HEK293T (cell line): Measurements from ENCODE around the gene CXCL17.

ENCODE experiments used
- CTCF ChIA-PET: fragments of 350-600 bp; formaldehyde crosslinking; extraction: SDS; loops from one replicate; lab custom pipeline; 2021; ENCODE audit warnings: antibody characterized with exemption, inconsistent platforms; lab: Yijun Ruan, JAX
- POLR2A ChIA-PET: fragments of 350-600 bp; formaldehyde crosslinking; extraction: SDS; loops from one replicate; lab custom pipeline; 2020; ENCODE audit warnings: antibody characterized with exemption, inconsistent platforms; lab: Yijun Ruan, JAX
- DNase-seq: peaks from one replicate; pipeline ENCODE4 v3.0.0; 2012; ENCODE audit warnings: mixed read lengths; ENCODE audit errors: extremely low spot score
- ARNT ChIP-seq: fragments of 450-650 bp; IDR thresholded peaks from 2 replicates; pipeline ENCODE4 v1.6.1; 2017; ENCODE audit warnings: mild to moderate bottlenecking
- BHLHE40 ChIP-seq: fragments of 450-650 bp; IDR thresholded peaks from 2 replicates; pipeline ENCODE4 v1.6.1; 2016; ENCODE audit warnings: mild to moderate bottlenecking, moderate library complexity, borderline replicate concordance
- CTBP1 ChIP-seq: fragments of 450-650 bp; IDR thresholded peaks from 2 replicates; pipeline ENCODE4 v1.6.1; 2016; ENCODE audit warnings: borderline replicate concordance
- ELF4 ChIP-seq: fragments of 450-650 bp; IDR thresholded peaks from 2 replicates; pipeline ENCODE4 v1.6.1; 2017; ENCODE audit warnings: antibody characterized with exemption
- FOXA1 ChIP-seq: fragments of 450-650 bp; IDR thresholded peaks from 2 replicates; pipeline ENCODE4 v1.6.1; 2016; ENCODE audit warnings: mild to moderate bottlenecking
- FOXK2 ChIP-seq: fragments of 450-650 bp; IDR thresholded peaks from 2 replicates; pipeline ENCODE4 v1.6.1; 2016; ENCODE audit warnings: mild to moderate bottlenecking
- FOXM1 ChIP-seq: fragments of 450-650 bp; IDR thresholded peaks from 2 replicates; pipeline ENCODE4 v1.6.1; 2017; ENCODE audit warnings: mild to moderate bottlenecking, borderline replicate concordance
- HDGF ChIP-seq: fragments of 450-650 bp; IDR thresholded peaks from 2 replicates; pipeline ENCODE4 v1.6.1; 2017; ENCODE audit warnings: antibody characterized with exemption, borderline replicate concordance
- L3MBTL2 ChIP-seq: fragments of 450-650 bp; conservative IDR thresholded peaks from 2 replicates; pipeline ENCODE4 v1.6.1; 2016; ENCODE audit warnings: mild to moderate bottlenecking
- LEF1 ChIP-seq: fragments of 450-650 bp; IDR thresholded peaks from 2 replicates; pipeline ENCODE4 v1.6.1; 2017; ENCODE audit warnings: mild to moderate bottlenecking, borderline replicate concordance
- NFRKB ChIP-seq: fragments of 450-650 bp; IDR thresholded peaks from 2 replicates; pipeline ENCODE4 v1.6.1; 2016; ENCODE audit warnings: mild to moderate bottlenecking, moderate library complexity
- SP1 ChIP-seq: fragments of 450-650 bp; IDR thresholded peaks from 2 replicates; pipeline ENCODE4 v1.6.1; 2017
- SUZ12 ChIP-seq: fragments of 450-650 bp; IDR thresholded peaks from 2 replicates; pipeline ENCODE4 v1.6.1; 2016; ENCODE audit warnings: mild to moderate bottlenecking
- TARDBP ChIP-seq: fragments of 450-650 bp; IDR thresholded peaks from 2 replicates; pipeline ENCODE4 v1.6.1; 2016
- ZNF384 ChIP-seq: fragments of 450-650 bp; IDR thresholded peaks from 2 replicates; pipeline ENCODE4 v1.6.1; 2016
- TF ChIP-seq, protein P1 (sequence below): fragments of 450-650 bp; IDR thresholded peaks from 2 replicates; pipeline ENCODE4 v1.6.1; 2016

Gene CXCL17

DNA sequence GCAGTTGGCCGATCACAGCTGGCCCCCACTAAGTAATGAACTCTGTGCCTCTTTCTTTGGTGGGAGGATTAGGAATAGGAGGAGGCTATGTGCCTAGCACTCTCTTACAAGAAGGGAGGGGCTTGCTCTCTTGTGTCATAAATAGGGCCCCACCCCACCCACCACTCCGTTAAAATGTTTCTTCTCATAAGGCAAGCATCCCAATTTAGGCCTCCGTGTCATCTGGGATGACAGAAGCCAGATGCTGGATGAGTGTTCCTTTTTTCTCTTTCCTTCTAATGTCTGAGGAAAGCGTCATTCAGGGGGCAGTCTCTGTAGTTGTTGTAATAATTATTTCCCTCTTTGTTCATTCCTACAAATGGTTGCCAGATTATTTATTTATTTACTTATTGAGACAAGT is 15.4 kb downstream of the CXCL17 start, which contains the start of gene LIPE:
Gene LIPE (minus strand): TSS at position 76 of the 400 bp plus-strand sequence. CDS start 239 bp downstream, outside the sequence.
- TF ChIP-seq BHLHE40 (no peak), FOXK2 (no peak), TARDBP (no peak), CTBP1 (no peak), SP1 (no peak), FOXA1 (no peak), ARNT (no peak), LEF1 (no peak), HDGF (no peak), ELF4 (no peak), NFRKB (no peak), SUZ12 (no peak), L3MBTL2 (no peak), ZNF384 (no peak), FOXM1 (no peak)
- TF ChIP-seq, protein P1, sequence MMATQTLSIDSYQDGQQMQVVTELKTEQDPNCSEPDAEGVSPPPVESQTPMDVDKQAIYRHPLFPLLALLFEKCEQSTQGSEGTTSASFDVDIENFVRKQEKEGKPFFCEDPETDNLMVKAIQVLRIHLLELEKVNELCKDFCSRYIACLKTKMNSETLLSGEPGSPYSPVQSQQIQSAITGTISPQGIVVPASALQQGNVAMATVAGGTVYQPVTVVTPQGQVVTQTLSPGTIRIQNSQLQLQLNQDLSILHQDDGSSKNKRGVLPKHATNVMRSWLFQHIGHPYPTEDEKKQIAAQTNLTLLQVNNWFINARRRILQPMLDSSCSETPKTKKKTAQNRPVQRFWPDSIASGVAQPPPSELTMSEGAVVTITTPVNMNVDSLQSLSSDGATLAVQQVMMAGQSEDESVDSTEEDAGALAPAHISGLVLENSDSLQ = no peak
- ChIA-PET POLR2A (interaction anchor here (2.6 kb wide), 1 partner anchor 31 kb away, joined by 10 read pairs; no protein-coding TSS in a partner anchor), CTCF (interaction anchor here (1.4 kb wide), 1 partner anchor 11 kb away, joined by 3 read pairs; no protein-coding TSS in a partner anchor)
- no peak for DNase-seq

DNA sequence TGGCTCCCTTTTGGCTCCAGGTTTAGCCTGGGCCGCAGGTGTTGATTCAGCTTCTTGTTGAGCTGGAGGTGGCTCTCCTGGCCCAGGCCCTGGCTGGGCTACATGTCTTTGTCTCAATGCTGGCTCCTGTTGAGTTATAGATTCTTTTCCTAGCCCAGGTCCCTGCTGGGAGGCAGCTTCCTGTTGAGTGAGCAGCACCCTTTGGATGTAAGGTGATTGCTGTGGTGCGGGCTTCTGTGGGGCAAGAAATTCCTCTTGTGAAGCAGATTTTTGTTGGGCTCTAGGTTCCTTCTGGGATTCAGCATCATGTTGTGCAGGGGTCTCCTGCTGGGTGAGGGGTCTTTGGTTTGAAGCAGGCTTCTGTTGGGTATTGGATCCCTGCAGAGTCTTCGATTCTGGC is 16.1 kb downstream of the CXCL17 start:
- ChIA-PET POLR2A (interaction anchor here (2.6 kb wide), 1 partner anchor 30 kb away, joined by 10 read pairs; no protein-coding TSS in a partner anchor), CTCF (interaction anchor here (1.1 kb wide), 1 partner anchor 12 kb away, joined by 3 read pairs; no protein-coding TSS in a partner anchor)
- no peak for DNase-seq
- TF ChIP-seq L3MBTL2 (no peak), ELF4 (no peak), NFRKB (no peak), ZNF384 (no peak), FOXK2 (no peak), FOXM1 (no peak), FOXA1 (no peak), TARDBP (no peak)

DNA sequence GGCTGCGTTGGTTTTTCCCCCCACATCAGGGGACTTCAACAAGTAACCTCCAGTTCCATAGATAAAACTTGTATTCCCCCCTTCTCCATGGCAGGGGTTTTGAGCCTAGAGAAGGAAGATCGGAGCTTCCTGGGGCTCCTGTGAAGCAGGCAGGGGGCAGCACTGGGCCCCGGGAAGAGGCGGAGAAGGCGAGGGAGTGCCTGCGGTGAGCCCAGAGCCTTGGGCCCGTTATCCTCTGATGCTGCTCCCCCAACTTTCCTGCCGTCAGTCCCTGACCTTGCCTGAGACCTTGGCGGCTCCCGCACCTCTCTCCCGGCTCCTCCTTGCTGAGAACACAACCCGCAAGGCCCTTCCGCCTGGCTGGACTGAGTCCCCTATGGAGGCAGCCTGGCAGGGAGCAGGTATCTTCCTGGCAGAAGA is 18.0 kb downstream of the CXCL17 start:
- TF ChIP-seq LEF1 = no peak
- no peak for TF ChIP-seq FOXK2
- no peak for TF ChIP-seq ELF4
- no peak for TF ChIP-seq ZNF384
- no peak for TF ChIP-seq BHLHE40
- TF ChIP-seq, protein P1 = no peak
- no peak for TF ChIP-seq SP1
- no peak for TF ChIP-seq FOXM1
- no peak for TF ChIP-seq TARDBP
- no peak for TF ChIP-seq HDGF
- TF ChIP-seq FOXA1 = no peak
- no peak for TF ChIP-seq L3MBTL2
- no peak for TF ChIP-seq NFRKB
- TF ChIP-seq CTBP1 = no peak
- no peak for TF ChIP-seq SUZ12
- no peak for DNase-seq
- CTCF ChIA-PET = interaction anchor here (0.6 to 2.7 kb wide), 6 partner anchors 8 to 527 kb away, joined by 3 to 12 read pairs (median 6); partner anchors contain the start of gene PAFAH1B3
- POLR2A ChIA-PET = interaction anchor here (0.6 to 2.6 kb wide), 3 partner anchors 8 to 195 kb away, joined by 3 to 13 read pairs (median 3); no protein-coding TSS in a partner anchor

DNA sequence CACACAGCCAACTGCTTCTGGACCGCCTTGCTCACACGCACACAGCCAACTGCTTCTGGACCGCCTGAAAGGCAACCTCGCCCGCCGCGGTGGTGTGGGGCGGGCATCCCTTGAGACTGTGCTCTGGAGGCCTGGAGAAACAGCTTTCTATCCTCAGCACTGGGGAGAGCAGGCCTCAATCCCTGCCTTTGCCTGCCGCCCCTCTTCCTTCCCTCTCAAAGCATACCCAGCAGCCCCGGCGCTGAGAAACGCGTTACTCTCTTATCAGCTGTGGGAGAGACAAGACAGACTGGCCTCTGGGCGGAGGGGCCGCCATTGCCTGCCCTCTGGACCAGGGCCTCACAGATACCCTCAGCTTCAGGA is 18.4 kb downstream of the CXCL17 start:
- CTCF ChIA-PET = interaction anchor here (0.6 to 2.7 kb wide), 5 partner anchors 9 to 526 kb away, joined by 3 to 12 read pairs (median 7); partner anchors contain the start of gene PAFAH1B3
- POLR2A ChIA-PET = interaction anchor here (0.6 to 2.6 kb wide), 3 partner anchors 16 to 195 kb away, joined by 3 to 13 read pairs (median 3); no protein-coding TSS in a partner anchor
- no peak for TF ChIP-seq LEF1
- DNase-seq = no peak

DNA sequence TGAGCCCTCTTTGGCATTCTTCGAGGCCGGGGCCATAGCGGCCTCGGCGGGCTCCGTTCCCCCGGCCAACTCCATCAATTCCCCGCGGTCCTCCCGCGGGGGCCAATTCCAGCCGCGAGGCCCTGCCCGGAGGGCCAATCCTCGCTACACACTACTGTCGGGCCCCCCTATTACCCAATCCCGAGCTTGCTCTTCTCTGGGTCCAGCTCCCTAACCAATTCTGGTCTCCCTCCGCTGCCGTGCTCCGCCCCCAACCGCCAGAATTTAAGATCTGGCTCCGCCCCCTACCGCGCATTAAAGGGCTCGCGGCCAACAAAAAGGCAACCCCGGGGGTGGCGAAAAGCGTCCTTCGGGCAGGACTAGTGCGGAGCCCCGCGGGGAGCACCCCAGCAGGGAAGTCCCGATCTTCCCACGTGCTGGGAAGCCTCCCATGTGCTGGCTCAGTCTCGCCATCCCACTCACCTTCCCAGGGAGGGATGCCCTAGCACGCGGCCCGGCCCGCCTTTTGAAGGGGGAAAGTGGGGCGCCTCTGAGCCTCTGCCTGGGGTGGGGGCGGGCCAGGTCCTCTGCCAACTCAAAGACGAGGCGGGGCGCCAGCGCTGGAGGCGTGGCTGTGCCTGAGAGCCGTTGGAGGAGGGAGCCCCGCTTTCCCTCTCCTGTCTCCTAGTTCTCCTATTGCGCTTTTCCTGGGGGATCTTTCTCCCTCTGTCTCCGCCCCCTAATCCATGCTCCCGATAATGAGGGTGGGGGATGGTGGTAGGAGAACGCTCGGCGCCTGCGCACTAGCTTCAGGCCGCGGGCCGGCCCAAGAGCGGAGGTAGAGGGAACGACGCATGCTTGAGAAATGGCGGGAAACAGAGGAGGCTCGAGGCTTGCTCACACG is 19.0 kb downstream of the CXCL17 start:
- POLR2A ChIA-PET = interaction anchor here (0.6 to 2.6 kb wide), 7 partner anchors 12 to 43 kb away, joined by 3 to 13 read pairs (median 3); no protein-coding TSS in a partner anchor

More for the DNA sequence above, 19.0 kb downstream of the CXCL17 start:
- CTCF ChIA-PET = interaction anchor here (0.6 to 2.7 kb wide), 7 partner anchors 9 to 121 kb away, joined by 3 to 12 read pairs (median 6); partner anchors contain the start of gene PAFAH1B3
- TF ChIP-seq BHLHE40 (no peak), L3MBTL2 (peak; percentile 92), FOXA1 (no peak), FOXK2 (no peak), ELF4 (no peak), SP1 (no peak)
- TF ChIP-seq, protein P1 = no peak
- DNase-seq = peak; percentile 82
